Fibroblast of peridontal ligament (primary cell): Measurements from ENCODE around the gene COPG1.

Experiments
- DNase-seq: peaks from one replicate; pipeline ENCODE4 v3.0.0-alpha.2; 2010; ENCODE audit errors: extremely low read depth

The COPG1 gene

GRCh38 chr3:129313665-129314385, 64.4 kb downstream of the COPG1 start:
- peak; percentile 40 for DNase-seq

- DNase-seq, result peak; percentile 84
Observed at GRCh38 chr3:129314386-129315222, 65.2 kb downstream of the COPG1 start.

- DNase-seq, result peak; percentile 24
Observed at GRCh38 chr3:129315223-129315997, 66.0 kb downstream of the COPG1 start.

GRCh38 chr3:129315998-129316247, 66.5 kb downstream of the COPG1 start:
- DNase-seq, result no peak

- DNase-seq, result peak; percentile 83
Observed at GRCh38 chr3:129316248-129317013, 67.0 kb downstream of the COPG1 start.

GRCh38 chr3:129317014-129317771, 67.8 kb downstream of the COPG1 start:
- no peak for DNase-seq

GRCh38 chr3:129317848-129318247, 68.4 kb downstream of the COPG1 start:
- no peak for DNase-seq

GRCh38 chr3:129318921-129319320, 69.5 kb downstream of the COPG1 start:
- DNase-seq, result no peak

GRCh38 chr3:129320261-129320660, 70.9 kb downstream of the COPG1 start:
- no peak for DNase-seq

GRCh38 chr3:129320825-129321487, 71.5 kb downstream of the COPG1 start:
- no peak for DNase-seq

GRCh38 chr3:129321887-129322286, 72.5 kb downstream of the COPG1 start:
- DNase-seq, result no peak

- DNase-seq, result no peak
Observed at GRCh38 chr3:129323651-129324294, 74.4 kb downstream of the COPG1 start.

- no peak for DNase-seq
Observed at GRCh38 chr3:129324855-129325254, 75.4 kb downstream of the COPG1 start.

- no peak for DNase-seq
Observed at GRCh38 chr3:129325383-129325782, 76.0 kb downstream of the COPG1 start.

- DNase-seq, result no peak
Observed at GRCh38 chr3:129326138-129326537, 76.7 kb downstream of the COPG1 start.

GRCh38 chr3:129326595-129326994, 77.2 kb downstream of the COPG1 start:
- DNase-seq, result no peak
